Measurements from ENCODE around the gene NCKAP5. TPM values are rescaled to one million over a fixed set of nuclear protein-coding genes. Genes with fewer than 3 reads are reported as not detected.

Gene NCKAP5
- total RNA-seq, 4 donors from 2014 or later, result 2.7 to 11.7 (median 5.6) TPM

GRCh38 chr2:133462811-133463210 lies 105.5 kb downstream of the NCKAP5 start:
- no peaks in the 10 kb centered on the region for H3K27me3 ChIP-seq
- TF ChIP-seq EP300 (IDR thresholded peaks at IDR 0.05) (no peak), POLR2A (IDR thresholded peaks at IDR 0.05) (no peak), CTCF (IDR thresholded peaks at IDR 0.05) (no peak)
- H3K27ac ChIP-seq, result no peak overlapping the region
- DNase-seq (ENCODE audit: low spot score in 2 of 2), result no peak
- no peak overlapping the region for H3K4me3 ChIP-seq
- H3K4me1 ChIP-seq, result no peaks in the 10 kb centered on the region
- WGBS, 2 donors, result 78 to 83% methylated on average over 6 of the region's 6 CpGs
- no peaks in the 10 kb centered on the region for H3K36me3 ChIP-seq
- H3K9me3 ChIP-seq, result no peaks in the 10 kb centered on the region

GRCh38 chr2:133461484-133461883 lies 106.8 kb downstream of the NCKAP5 start:
- H3K27ac ChIP-seq, result no peak overlapping the region
- no peaks in the 10 kb centered on the region for H3K4me1 ChIP-seq
- TF ChIP-seq EP300 (IDR thresholded peaks at IDR 0.05), result no peak
- no peak for TF ChIP-seq POLR2A (IDR thresholded peaks at IDR 0.05)
- TF ChIP-seq CTCF (IDR thresholded peaks at IDR 0.05), result no peak
- 85 to 93% methylated on average over 4 of the region's 4 CpGs for WGBS, 2 donors
- H3K9me3 ChIP-seq, result no peaks in the 10 kb centered on the region
- no peak for DNase-seq (ENCODE audit: low spot score in 2 of 2)
- H3K36me3 ChIP-seq, result no peaks in the 10 kb centered on the region
- H3K4me3 ChIP-seq, result no peak overlapping the region
- H3K27me3 ChIP-seq, result no peaks in the 10 kb centered on the region

DNA sequence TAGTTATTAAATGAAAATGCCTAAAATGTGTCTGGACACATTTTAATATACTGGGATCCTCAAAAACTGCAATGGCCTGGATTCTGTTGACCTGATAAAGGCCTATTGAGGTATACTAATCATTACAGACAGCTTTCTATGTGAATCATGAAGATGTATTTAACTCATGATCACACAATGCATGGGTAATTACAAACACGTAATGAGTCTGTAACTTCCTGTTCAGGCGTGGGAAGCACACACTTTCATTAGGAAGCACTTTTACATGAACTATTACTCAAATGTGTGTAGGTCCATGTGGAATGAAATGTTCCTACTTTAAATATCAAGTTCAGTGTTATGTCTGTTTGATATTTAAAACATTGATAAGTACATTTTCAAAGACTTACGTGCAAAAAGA lies 108.7 kb downstream of the NCKAP5 start:
- H3K9me3 ChIP-seq, result no peaks in the 10 kb centered on the region
- no peak for TF ChIP-seq POLR2A (IDR thresholded peaks at IDR 0.05)
- TF ChIP-seq EP300 (IDR thresholded peaks at IDR 0.05), result no peak
- no peak for TF ChIP-seq CTCF (IDR thresholded peaks at IDR 0.05)
- H3K27me3 ChIP-seq, result no peaks in the 10 kb centered on the region
- WGBS, 2 donors, result 87 to 91% methylated on average over 3 of the region's 3 CpGs
- no peak overlapping the region for H3K4me3 ChIP-seq
- H3K36me3 ChIP-seq, result no peaks in the 10 kb centered on the region
- no peak for DNase-seq (ENCODE audit: low spot score in 2 of 2)
- H3K4me1 ChIP-seq, result no peaks in the 10 kb centered on the region
- H3K27ac ChIP-seq, result no peak overlapping the region

DNA sequence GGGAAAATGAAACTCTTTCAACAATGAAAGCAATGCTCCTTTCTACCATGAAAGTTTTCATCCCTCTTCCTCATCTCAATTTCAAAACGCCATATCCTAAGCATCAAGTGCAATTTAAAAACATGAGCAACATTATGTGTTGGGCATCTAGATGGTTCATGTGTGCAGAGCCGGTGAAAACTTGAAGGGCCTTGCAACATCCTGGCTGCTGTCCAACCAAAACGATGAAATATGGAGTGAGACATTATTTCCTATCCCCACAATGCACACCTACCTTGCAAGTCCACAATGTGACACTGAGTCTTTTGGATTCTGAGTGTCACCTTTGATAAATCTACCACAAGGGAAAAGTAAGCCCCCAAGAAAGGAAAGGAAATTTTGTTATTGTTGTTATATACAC lies 110.0 kb downstream of the NCKAP5 start:
- Histone ChIP-seq H3K9me3 (peaks cover 0 to 6% (median 0%) of the 10 kb centered on the region in 4 donors), H3K27ac (no peak overlapping the region), H3K4me3 (no peak overlapping the region), H3K4me1 (no peaks in the 10 kb centered on the region), H3K36me3 (no peaks in the 10 kb centered on the region), H3K27me3 (no peaks in the 10 kb centered on the region)
- TF ChIP-seq POLR2A (IDR thresholded peaks at IDR 0.05) (no peak), CTCF (IDR thresholded peaks at IDR 0.05) (no peak), EP300 (IDR thresholded peaks at IDR 0.05) (no peak)
- WGBS, 2 donors, result 70% methylated on average over 3 of the region's 3 CpGs
- DNase-seq (ENCODE audit: low spot score in 2 of 2), result no peak

GRCh38 chr2:133457861-133458260 lies 110.4 kb downstream of the NCKAP5 start:
- Histone ChIP-seq H3K27me3 (no peaks in the 10 kb centered on the region), H3K27ac (no peak overlapping the region), H3K4me1 (no peaks in the 10 kb centered on the region), H3K36me3 (no peaks in the 10 kb centered on the region), H3K4me3 (no peak overlapping the region), H3K9me3 (peaks cover 0 to 6% (median 0%) of the 10 kb centered on the region in 4 donors)
- DNase-seq (ENCODE audit: low spot score in 2 of 2), result no peak
- WGBS, 2 donors, result 83 to 87% methylated on average over 4 of the region's 4 CpGs
- TF ChIP-seq CTCF (IDR thresholded peaks at IDR 0.05) (no peak), EP300 (IDR thresholded peaks at IDR 0.05) (no peak), POLR2A (IDR thresholded peaks at IDR 0.05) (no peak)
